ENCODE measurements around the gene OR2AG1. TPM values are rescaled to one million over a fixed set of nuclear protein-coding genes. Genes with fewer than 3 reads are reported as not detected.
A peak's percentile ranks its signal among the peaks of the same experiment; 100 is the strongest.

Gene OR2AG1
- total RNA-seq, 1 donor from 2014 or later, result not detected

GRCh38 chr11:6745465-6746015 is 37.3 kb upstream of the OR2AG1 start:
- peak overlapping the region in 1 of 2 donors; percentile 30 for H3K4me3 ChIP-seq
- intact Hi-C loops (cut with DNase I), result no loop called here
- no peaks in the 10 kb centered on the region for H3K36me3 ChIP-seq
- no peaks in the 10 kb centered on the region for H3K4me1 ChIP-seq
- DNase-seq (ENCODE audit: extremely low spot score in 2 of 2), result no peak
- peak overlapping the region; percentile 73 for H3K27ac ChIP-seq
- no peaks in the 10 kb centered on the region for H3K27me3 ChIP-seq
- H3K9me3 ChIP-seq, result no peaks in the 10 kb centered on the region
- TF ChIP-seq, protein P1, sequence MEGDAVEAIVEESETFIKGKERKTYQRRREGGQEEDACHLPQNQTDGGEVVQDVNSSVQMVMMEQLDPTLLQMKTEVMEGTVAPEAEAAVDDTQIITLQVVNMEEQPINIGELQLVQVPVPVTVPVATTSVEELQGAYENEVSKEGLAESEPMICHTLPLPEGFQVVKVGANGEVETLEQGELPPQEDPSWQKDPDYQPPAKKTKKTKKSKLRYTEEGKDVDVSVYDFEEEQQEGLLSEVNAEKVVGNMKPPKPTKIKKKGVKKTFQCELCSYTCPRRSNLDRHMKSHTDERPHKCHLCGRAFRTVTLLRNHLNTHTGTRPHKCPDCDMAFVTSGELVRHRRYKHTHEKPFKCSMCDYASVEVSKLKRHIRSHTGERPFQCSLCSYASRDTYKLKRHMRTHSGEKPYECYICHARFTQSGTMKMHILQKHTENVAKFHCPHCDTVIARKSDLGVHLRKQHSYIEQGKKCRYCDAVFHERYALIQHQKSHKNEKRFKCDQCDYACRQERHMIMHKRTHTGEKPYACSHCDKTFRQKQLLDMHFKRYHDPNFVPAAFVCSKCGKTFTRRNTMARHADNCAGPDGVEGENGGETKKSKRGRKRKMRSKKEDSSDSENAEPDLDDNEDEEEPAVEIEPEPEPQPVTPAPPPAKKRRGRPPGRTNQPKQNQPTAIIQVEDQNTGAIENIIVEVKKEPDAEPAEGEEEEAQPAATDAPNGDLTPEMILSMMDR (IDR thresholded peaks at IDR 0.05), result no peak
- TF ChIP-seq POLR2A (IDR thresholded peaks at IDR 0.05), result peak in 1 of 2 donors; percentile 20

GRCh38 chr11:6746086-6746618 is 36.7 kb upstream of the OR2AG1 start:
- peak in 1 of 2 donors; percentile 23 for TF ChIP-seq POLR2A (IDR thresholded peaks at IDR 0.05)
- TF ChIP-seq POLR2AphosphoS5 (IDR thresholded peaks at IDR 0.05; ENCODE audit: insufficient read depth in 1 of 2, low read depth in 1 of 2), result no peak
- TF ChIP-seq, protein P1 (IDR thresholded peaks at IDR 0.05), result no peak
- DNase-seq (ENCODE audit: extremely low spot score in 2 of 2), result no peak
- Histone ChIP-seq H3K4me1 (no peaks in the 10 kb centered on the region), H3K36me3 (no peaks in the 10 kb centered on the region), H3K27ac (peak overlapping the region; percentile 73), H3K4me3 (peak overlapping the region; percentile 15 to 30), H3K9me3 (no peaks in the 10 kb centered on the region), H3K27me3 (no peaks in the 10 kb centered on the region)
- intact Hi-C loops (cut with DNase I), result no loop called here

- TF ChIP-seq, protein P1 (IDR thresholded peaks at IDR 0.05), result no peak
- TF ChIP-seq POLR2AphosphoS5 (IDR thresholded peaks at IDR 0.05; ENCODE audit: insufficient read depth in 1 of 2, low read depth in 1 of 2), result no peak
- no peak for TF ChIP-seq POLR2A (IDR thresholded peaks at IDR 0.05)
- no peaks in the 10 kb centered on the region for H3K9me3 ChIP-seq
- H3K4me3 ChIP-seq, result peak overlapping the region; percentile 15 to 30
- H3K27ac ChIP-seq, result peak overlapping the region; percentile 73
- H3K4me1 ChIP-seq, result no peaks in the 10 kb centered on the region
- intact Hi-C loops (cut with DNase I), result no loop called here
- H3K27me3 ChIP-seq, result no peaks in the 10 kb centered on the region
- no peaks in the 10 kb centered on the region for H3K36me3 ChIP-seq
- no peak for DNase-seq (ENCODE audit: extremely low spot score in 2 of 2)
Observed at GRCh38 chr11:6746626-6747025, 36.2 kb upstream of the OR2AG1 start.

- H3K9me3 ChIP-seq, result no peaks in the 10 kb centered on the region
- H3K4me1 ChIP-seq, result no peaks in the 10 kb centered on the region
- no peak for DNase-seq (ENCODE audit: extremely low spot score in 2 of 2)
- H3K27me3 ChIP-seq, result no peaks in the 10 kb centered on the region
- intact Hi-C loops (cut with DNase I), result no loop called here
- H3K27ac ChIP-seq, result peak overlapping the region; percentile 73
- TF ChIP-seq POLR2AphosphoS5 (IDR thresholded peaks at IDR 0.05; ENCODE audit: insufficient read depth in 1 of 2, low read depth in 1 of 2), result no peak
- no peak for TF ChIP-seq POLR2A (IDR thresholded peaks at IDR 0.05)
- TF ChIP-seq, protein P1 (IDR thresholded peaks at IDR 0.05), result no peak
- no peaks in the 10 kb centered on the region for H3K36me3 ChIP-seq
- H3K4me3 ChIP-seq, result no peak overlapping the region
Observed at GRCh38 chr11:6747097-6747668, 35.6 kb upstream of the OR2AG1 start.

- intact Hi-C loops (cut with DNase I), result no loop called here
- H3K9me3 ChIP-seq, result no peaks in the 10 kb centered on the region
Observed at GRCh38 chr11:6755303-6755952, 27.4 kb upstream of the OR2AG1 start.

More at GRCh38 chr11:6755303-6755952, 27.4 kb upstream of the OR2AG1 start:
- Histone ChIP-seq H3K27ac (no peak overlapping the region), H3K27me3 (no peaks in the 10 kb centered on the region), H3K4me1 (no peaks in the 10 kb centered on the region), H3K36me3 (no peaks in the 10 kb centered on the region), H3K4me3 (no peak overlapping the region)
- TF ChIP-seq POLR2A (IDR thresholded peaks at IDR 0.05) (no peak), POLR2AphosphoS5 (IDR thresholded peaks at IDR 0.05; ENCODE audit: insufficient read depth in 1 of 2, low read depth in 1 of 2) (no peak)
- TF ChIP-seq, protein P1 (IDR thresholded peaks at IDR 0.05), result peak in 2 of 3 experiments; percentile 33 to 48
- no peak for DNase-seq (ENCODE audit: extremely low spot score in 2 of 2)

Data from vagina (tissue), 2 donors.